CD4-positive, alpha-beta T cell treated with Interleukin-17A for 4 hours (primary cell): ENCODE results near the gene LGI4.
A peak's percentile ranks its signal among the peaks of the same experiment; 100 is the strongest.

Experiments
- DNase-seq: peaks from one replicate; pipeline ENCODE4 v3.0.0-alpha.2; 2020; ENCODE audit warnings: mixed read lengths

Gene LGI4

DNA sequence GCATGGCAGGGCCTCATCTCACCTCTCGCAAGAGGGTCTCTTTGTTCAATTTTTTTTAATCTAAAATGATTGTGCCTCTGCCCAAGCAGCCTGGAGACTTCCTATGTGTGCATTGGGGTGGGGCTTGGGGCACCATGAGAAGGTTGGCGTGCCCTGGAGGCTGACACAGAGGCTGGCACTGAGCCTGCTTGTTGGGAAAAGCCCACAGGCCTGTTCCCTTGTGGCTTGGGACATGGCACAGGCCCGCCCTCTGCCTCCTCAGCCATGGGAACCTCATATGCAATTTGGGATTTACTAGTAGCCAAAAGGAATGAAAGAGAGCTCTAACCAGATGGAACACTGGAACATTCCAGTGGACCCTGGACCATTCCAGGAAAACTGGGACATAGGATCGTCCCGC, 11.3 kb downstream of the LGI4 start:
- DNase-seq: no peak

DNA sequence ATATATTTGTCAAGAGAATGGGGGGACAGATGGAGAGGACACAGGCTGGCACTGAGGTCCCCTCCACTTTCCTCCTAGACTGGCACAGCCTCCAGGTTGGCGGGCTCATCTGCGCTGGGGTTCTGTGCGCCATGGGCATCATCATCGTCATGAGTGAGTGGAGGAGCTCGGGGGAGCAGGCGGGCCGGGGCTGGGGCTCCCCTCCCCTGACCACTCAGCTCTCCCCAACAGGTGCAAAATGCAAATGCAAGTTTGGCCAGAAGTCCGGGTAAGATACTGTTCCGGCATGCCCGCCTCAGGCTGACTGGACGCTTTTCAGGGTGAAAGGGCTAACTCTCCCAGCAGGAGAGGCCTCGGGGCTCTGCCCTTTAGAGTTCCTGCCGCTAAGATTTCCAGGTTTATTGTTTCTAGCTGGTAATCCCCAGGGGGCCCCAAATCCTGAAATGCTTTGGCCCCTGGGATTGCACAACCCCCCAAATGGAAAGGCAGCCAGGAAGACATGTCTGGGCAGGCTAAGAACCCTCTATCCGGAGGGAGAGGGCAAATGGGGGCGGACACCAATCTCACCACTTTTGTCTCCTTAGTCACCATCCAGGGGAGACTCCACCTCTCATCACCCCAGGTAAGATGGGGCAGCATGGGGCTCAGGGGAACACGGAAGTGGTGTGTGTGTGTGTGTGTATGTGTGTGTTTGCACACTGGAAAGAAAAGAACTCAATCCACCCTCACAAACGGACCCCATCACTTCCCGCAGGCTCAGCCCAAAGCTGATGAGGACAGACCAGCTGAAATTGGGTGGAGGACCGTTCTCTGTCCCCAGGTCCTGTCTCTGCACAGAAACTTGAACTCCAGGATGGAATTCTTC, 11.9 kb downstream of the LGI4 start:
- no peak for DNase-seq

DNA sequence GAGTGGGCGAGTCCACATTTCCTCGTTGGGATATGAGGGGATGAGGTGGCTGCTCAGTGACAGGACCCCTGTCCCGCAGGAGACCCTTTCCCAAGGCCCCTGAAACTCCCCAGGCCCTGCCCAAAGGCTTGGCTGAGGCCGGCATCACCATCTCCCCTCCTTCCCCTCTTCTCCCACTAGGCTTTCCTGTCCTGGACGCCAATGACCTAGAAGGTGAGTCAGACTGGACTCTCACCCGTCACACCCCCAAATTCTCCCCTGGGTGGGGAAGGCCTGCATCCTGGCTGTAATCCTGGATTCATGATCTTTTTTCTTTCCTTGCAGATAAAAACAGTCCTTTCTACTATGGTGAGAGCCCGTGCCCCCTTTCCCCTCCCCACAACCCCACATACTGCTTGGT, 14.0 kb downstream of the LGI4 start:
- DNase-seq: no peak

DNA sequence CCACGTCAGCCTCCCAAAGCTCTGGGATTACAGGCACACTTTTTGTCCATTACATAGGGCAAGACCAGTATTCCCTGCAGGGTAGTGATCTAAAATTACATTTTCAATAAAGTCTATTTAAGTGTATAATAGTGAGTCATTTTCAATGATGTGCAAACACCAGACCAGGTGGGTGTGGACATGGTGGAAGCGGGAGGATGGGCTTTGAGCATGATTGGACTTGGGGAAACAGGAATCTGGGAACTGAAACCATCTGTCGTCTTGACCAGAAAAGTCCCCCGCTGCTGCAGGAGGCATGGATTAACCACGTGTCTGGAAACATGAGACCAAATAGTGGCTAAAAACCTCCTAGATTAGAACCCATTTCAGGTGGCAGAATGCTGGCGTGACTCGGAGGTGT, 14.4 kb downstream of the LGI4 start:
- no peak for DNase-seq

DNA sequence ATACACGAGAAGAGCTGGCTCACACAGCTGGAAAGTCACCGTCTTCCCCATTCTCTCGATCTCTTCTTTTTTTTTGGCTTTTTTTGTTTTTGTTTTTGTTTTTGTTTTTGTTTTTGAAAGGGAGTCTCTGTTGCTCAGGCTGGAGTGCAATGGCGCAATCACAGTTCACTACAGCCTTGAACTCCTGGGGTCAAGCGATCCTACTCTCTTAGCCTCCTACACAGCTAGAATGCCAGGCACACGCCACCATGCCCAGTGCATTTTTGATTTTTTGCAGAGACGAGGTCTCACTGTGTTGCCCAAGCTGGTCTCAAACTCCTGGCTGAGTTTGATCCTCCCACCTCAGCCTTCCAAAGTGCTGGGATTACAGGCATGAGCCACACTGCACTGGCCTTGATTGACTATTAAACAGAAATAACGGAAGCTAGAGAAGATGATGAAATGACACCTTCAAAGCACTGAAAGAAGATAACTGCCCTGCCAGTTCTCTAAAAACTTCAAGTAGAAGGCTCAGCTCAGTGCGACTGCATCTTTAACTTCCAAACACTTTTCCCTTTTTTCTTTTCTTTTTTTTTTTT, 15.2 kb downstream of the LGI4 start:
- DNase-seq: no peak

DNA sequence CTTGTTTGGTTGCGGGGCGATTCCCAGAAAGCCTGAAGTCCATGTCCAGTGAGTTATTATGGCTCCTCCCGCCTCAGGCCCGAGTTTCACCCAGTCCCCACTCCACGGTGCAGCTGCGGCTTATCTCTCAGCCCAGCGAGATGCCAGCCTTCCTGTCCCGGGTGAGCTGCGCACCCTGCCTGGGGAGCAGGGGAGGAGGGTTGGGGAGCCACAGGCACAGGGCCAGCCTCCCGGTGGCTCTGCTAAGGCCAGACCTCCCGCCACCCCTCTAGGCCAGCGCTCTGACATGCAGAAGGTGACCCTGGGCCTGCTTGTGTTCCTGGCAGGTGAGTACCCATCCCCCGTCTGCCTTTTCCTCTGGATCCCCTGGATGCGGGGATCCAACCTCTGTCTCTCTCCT, 15.8 kb downstream of the LGI4 start:
- DNase-seq: no peak

DNA sequence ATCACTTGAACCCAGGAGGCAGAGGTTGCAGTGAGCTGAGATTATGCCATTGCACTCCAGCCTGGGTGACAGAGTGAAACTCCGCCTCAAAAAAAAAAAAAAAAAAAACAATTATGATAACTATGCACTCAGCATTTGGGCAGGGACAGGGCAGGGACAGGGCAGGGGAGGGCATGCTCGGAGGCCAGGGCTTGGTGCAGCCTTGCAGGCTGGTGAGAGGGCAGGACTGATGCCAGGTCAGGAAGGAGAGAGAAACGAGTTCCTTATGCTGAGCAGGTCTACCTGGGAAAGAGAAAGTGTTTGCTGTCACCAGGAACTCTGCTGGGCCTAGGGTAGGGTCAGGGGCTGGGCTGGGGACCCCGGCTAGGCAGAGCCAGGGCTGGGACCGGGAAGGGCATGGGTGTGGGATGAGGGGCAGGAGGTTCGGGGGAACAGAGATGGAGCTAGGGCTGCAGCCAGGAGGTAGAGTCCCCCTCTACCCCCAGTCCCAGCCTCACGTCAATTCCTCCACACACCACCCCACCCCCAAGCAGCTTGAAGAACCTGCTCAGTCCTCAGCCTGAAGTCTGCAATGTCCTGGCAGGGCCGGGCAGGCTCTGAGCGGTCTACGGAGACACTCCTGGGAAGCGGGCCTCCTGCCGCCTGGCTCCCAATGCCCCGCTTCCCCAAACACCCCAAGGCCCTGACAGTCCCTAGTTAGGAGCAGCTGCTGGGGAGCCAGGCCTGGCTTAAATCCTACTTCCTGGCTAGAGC, 16.4 kb downstream of the LGI4 start:
- DNase-seq: no peak

DNA sequence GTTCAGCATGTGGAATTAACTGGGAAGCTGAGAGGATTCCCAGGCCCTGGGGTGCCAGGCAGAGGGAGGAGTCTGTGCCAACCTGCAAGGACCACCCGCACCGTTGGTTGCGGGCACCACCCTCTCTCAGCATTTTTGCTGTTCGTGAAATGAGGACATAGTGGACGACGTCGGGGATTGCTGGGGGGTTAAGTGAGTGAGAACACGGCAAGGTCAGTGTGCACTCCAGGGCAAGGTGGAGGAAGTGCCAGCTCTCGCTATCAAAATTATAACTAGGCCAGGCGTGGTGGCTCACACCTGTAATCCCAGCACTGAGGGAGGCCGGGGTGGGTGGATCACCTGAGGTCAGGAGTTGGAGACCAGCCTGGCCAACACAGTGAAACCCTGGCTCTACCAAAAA, 17.1 kb downstream of the LGI4 start:
- DNase-seq: no peak

DNA sequence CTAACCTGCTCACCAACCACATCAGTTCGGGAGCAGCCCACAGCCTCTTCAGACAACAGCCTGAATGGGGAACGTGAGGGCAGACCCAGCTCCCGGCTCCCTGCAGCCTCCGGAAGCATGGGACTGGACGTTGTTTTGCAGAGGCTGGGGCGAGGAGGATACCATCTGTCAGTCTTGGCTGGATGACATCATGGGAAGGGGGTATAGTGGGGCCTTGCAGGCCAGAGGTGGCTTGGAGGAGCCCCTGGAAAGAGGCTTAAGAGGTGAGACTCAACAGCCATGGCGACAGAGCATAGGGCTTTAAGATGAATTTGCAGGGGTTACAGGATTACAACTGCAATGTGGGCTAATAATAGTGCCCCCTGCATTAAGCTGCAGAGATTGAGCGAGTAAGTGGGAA, 17.7 kb downstream of the LGI4 start:
- DNase-seq: no peak

DNA sequence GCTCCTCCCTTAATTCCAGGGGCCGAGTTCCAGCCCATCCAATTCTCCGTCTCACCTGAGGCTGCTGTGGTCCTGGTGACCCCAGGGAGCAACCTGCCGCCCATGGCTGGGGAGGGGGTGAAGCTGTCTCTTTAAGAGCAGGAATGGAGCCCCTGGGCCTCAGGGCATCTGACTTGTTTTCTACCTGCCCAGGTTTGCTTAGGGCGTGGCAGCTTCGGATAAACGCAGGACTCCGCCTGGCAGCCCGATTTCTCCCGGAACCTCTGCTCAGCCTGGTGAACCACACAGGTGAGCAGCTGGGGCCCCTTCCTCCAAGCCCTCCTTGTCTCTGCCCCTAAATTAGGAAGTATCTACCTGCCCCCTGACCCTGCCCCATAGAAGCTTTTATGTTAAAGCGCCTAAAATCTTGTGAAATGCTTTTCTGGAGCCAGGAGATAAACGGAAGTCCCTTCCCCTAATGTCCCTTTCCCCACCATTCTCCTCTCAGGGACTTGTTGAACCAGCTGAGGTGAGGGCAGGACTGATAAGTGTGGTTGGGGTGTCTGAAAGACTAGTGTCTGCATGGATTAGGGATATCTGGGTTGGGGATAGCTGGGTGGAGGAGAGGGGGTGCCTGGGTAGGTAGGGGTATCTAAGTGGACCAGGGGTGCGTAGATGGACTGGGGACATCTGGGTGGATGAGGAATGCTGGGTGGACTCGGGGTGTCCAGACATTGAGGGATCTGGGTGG, 18.6 kb downstream of the LGI4 start:
- DNase-seq: no peak

DNA sequence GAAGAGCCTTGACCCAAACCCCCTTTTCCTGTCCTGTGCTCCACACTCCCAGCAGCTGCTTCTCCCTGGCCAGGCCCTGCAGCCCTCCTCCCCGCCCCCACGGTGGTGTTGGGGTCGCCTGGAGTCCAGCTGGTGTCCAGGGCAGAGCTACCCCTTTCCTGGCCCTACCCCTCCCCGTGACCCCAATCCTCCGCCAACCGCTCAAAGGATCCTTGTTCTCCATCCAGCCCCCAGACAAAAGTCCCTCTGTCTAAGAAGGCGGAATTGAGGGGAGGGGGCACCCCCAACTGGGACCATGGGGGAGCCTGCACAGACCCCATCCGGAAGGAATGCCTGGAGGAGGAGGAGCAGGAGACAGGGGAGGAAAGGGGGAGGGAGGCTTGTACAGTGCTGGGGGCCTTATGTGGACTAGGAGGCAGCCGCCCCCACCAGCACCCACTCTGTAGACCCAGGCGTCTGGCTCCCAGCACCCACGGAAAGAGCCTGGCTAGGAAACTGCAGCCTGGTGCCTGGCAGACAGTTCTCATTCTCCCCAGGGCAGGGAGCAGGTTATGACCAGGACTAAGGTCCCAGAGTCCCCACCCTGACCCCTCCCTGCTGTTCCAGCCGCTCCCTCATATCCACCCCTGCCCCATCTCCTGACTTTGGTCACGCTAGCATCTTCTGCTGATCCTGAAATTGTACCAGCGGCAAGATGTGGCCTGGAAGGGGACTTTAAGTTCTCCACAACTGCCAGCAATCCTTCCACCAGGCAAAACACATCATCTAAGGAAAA, 19.5 kb downstream of the LGI4 start, which contains the start of gene FXYD3:
Gene FXYD3, plus strand, starts transcription at position 647 of the 775 bp plus-strand sequence. CDS start 3,554 bp downstream, outside the sequence.
- DNase-seq: no peak

DNA sequence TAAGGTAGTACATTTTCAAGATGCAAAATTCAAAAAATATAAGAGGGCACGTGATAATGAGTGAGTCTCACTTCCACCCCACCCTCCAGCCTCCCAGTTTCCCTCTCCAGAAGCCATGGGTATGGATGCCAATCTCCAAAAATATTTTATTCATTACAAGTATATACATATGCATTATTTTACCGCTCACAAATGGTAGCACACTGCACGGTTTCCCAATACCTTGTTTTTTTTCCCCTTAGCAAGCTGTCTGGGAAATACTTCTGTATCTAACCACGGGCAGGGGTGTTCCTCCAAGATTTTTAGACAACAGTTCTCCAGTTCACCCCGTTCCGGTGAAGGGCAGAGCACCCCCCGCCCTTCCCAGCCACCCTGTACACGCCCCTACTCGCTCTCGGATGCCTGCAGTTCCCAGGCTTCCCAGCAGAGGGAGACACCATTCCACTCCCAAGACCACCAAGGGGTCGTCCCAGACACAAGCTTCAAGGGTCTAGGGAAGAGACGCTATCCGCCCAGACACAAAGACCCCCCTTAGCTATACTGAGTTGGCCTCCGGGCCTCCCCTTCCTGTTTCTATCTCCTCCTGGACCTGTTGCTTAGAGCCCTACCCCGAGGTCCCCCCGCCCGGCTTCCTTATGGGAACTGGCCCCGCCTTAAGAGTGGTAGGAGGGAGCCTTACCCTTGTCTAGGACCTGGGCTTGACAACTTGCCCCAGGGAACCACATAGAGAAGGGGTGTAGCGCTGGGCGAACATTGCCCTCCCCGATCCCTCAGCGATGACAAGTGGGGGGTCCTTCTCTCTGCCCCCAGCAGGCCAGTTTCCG, 20.3 kb downstream of the LGI4 start:
- peak; percentile 79 for DNase-seq

DNA sequence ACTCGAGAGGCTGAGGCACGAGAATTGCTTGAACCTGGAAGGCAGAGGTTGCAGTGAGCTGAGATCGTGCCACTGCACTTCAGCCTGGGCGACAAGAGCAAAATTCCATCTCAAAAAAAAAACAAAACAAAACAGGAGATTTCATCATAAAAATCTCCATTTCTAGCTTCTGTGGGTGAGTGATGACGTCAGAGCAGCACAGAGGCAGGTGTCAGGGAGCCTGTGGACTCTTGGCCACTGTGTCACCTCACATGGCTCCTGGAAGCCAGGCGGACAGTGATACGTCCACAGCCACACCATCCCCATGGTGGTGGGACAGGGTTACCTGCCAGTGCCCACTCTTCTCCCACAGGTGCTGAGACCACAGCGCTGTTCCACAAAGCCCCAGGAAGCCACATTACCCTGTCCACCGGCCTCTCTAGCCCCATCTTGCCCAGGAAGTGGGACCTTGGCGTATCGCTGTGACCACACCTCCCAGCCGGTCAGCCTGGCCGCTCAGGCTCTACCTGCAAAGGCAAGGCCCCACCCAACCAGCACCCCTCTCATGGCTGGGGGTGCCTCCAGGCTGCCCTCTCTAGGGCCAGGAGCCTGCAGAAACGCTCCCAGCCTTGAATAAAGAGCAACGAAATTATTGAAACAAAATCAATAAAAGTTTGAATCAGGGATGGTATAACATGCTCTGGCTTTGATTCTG, 21.7 kb downstream of the LGI4 start:
- no peak for DNase-seq

DNA sequence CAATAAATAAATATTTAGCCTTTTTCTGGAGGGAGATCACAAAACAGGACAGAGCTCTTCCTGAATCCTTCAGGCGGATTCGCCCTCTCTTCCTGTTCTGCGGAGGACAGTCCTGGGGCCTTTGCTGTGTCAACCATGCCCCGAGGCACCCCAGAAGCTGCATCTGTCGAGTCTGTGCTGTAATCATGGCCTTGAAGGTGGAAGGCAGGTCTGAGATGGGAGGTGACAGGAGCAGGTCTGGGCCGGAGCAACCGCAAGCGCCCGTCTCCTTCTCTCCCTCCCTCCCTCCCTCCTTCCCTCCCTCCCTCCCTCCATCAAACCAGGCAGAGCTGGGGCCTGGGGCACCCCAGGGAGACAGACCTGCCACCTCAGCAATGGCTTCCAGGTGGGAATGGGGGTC, 23.9 kb downstream of the LGI4 start:
- DNase-seq: no peak

DNA sequence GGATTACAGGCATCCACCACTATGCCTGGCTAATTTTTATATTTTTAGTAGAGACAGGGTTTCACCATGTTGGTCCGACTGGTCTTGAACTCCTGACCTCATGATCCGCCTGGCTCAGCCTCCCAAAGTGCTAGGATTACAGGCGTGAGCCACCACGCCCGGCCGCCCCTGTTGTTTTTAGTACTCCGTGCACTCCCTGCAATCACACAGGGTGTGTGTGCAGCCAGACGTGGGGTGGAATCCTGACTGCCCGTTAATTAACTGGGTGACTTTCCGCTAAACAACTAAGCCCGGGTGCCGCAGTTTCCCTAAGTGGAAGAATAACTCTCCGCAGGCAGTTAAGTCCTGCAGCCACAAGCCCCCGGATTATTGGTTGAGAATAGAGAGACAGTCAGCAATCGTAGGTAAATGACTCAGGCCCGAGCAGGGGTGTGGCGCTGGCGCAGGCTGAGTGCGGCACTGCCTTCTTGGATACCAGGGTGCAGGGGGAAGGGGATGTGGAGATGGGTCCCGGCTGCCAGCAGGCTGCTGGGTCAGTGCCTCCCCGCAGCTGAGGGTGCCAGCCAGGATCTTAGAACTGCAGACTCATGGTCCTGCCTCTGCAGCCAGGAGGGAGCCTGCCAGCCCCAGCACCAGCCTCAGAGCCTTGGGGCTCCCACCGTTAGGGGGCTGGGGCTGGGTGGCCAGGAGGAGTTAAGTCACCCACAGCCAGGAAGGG, 25.3 kb downstream of the LGI4 start:
- DNase-seq: no peak

DNA sequence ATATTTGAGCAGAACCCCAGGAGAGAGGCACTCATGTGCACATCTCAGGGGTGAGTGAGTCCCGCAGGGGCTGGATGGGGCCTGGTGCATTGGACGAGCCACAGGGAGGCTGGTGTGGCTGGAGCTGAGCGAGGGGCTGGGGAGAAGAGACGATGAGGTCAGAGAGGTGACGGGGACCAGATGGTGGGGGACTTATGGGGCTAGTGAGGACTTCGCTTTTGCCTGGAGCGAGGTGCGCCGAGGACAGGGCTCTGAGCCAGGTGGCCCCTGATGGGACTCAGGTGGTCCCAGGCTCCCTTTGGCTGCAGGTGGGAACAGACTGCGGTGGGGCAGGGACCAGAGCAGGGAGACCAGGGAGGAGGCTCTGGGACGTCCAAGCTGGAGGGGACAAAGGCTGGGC, 26.1 kb downstream of the LGI4 start:
- DNase-seq: no peak

DNA sequence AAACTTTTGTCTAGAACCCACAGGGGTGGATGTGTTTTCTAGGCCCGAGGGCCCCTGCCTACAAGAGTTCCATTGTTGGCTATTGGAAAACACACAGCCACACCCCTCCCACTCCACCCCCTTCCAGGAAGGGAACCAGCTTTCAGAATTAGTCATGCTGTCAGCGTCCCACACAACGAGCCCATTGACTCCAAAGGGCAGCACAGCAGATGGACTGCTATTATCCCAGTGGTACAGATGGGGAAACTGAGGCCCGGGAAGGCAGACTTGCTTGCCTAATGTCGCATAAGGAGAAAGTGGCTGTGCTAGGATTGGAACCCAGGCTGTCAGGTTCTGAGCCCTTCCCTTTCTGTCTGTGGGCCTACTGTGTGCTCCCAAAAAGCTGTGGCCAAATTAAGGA, 27.3 kb downstream of the LGI4 start:
- DNase-seq: no peak

DNA sequence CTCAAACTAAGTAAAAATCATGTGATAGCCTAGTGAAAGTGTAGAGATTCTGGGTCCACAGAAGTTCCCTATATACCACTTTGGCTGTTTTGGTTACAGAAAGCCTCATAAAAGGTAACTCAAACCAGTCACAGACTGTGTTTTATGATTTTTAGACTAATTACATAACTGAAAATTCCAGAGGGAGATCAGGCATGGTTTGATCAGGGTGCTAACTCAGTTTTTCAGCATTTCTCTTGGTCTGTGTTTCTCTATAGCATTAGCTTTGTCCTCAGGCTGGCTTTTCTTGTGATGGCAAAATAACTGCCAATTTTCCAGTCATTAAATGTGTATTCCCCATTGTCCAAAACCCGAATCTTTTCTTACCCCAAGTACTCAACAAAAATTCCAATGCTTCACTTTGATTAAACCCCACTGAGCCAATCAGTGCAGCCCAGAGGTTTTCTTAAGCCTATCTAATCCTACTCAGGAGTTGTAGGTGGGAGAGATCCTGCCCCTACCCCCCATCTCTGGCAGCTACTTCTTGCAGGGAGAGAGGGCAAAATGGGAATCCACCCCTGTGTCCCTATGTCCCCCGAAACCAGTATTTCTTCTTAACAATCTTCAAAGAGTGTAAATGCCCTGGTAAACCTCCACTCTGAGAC, 27.8 kb downstream of the LGI4 start:
- no peak for DNase-seq

DNA sequence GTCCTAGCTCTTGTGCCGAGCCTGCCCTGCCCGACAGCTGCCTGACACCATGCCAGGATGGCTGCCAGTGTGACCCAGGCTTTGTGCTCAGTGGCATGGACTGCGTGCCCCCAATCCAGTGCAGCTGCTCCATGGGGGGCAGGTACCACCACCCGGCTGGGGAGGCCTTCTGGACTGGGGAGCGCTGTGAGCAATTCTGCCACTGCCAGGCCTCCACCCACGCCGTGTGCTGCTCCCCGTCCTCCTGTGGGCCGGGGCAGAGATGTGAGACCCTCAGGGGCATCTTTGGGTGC, 28.6 kb downstream of the LGI4 start:
- DNase-seq: no peak
